ENCODE results near the gene HELT. TPM values are rescaled to one million over a fixed set of nuclear protein-coding genes. Genes with fewer than 3 reads are reported as not detected.

HELT gene
- total and polyA plus RNA-seq, 10 of the 15 experiments (the other 5 are each of a cell fraction or from before 2014, with no cell fraction given): not detected

DNA sequence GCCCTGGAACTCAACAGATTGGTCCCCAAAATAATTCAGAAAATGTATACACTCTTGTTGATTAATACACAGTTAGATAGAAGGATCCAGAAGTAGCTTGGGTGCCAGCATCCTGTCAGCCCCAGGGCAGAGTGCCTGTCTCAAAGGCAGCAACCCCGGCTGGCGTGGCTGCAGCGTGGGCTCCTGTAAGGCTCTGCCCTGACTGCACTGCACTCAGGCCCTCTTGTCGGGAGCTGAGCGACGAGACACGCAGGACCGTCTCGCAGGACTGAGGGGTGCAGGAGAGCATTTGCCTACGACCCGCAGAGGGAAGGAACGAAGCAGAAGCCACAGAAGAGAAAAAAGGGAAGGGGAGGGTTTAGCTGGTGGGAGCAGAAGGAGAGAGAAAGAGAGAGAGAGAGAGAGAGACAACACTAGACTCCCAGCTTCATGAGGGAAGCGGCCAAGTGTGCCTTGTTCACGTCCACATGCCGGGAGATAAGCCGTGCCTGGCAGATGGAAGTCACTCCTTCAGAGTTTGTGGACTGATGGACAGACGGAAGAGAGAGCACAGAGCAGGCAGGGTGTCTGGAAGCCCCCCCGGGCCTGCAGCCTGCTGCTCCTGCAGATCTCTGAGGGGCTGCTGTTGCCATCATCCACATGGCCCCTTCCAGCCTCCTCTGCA lies 38.7 kb upstream of the HELT start:
- POLR2A ChIA-PET: no interaction called here
- BruUV-seq (replicated peaks): no TSS peak
- no peak for ATAC-seq
- H3K36me3 ChIP-seq (ENCODE audit: control insufficient read depth in 2 of 2, insufficient read depth in 2 of 2, low read length in 1 of 2): no peaks in the 10 kb centered on the region
- H3K4me3 ChIP-seq: no peak overlapping the region
- 0 out of 2 replicates have a peak, but pooled peaks cover 4% of the 10 kb centered on the region for H3K4me1 ChIP-seq (ENCODE audit: control insufficient read depth, insufficient read depth, low read length)
- 49% methylated on average over 18 of the region's 18 CpGs for WGBS (ENCODE audit: insufficient coverage, insufficient replicate concordance, low lambda C conversion rate, missing lambda C conversion rate)
- no peaks in the 10 kb centered on the region for H4K20me1 ChIP-seq (ENCODE audit: control insufficient read depth, insufficient read depth)
- CTCF ChIA-PET: no interaction called here
- intact Hi-C loops (cut with micrococcal nuclease; ENCODE audit: unreplicated experiment): loop anchor here (10.0 kb wide), 1 partner anchor 165 kb away; no protein-coding TSS in a partner anchor
- TF ChIP-seq, protein P1, sequence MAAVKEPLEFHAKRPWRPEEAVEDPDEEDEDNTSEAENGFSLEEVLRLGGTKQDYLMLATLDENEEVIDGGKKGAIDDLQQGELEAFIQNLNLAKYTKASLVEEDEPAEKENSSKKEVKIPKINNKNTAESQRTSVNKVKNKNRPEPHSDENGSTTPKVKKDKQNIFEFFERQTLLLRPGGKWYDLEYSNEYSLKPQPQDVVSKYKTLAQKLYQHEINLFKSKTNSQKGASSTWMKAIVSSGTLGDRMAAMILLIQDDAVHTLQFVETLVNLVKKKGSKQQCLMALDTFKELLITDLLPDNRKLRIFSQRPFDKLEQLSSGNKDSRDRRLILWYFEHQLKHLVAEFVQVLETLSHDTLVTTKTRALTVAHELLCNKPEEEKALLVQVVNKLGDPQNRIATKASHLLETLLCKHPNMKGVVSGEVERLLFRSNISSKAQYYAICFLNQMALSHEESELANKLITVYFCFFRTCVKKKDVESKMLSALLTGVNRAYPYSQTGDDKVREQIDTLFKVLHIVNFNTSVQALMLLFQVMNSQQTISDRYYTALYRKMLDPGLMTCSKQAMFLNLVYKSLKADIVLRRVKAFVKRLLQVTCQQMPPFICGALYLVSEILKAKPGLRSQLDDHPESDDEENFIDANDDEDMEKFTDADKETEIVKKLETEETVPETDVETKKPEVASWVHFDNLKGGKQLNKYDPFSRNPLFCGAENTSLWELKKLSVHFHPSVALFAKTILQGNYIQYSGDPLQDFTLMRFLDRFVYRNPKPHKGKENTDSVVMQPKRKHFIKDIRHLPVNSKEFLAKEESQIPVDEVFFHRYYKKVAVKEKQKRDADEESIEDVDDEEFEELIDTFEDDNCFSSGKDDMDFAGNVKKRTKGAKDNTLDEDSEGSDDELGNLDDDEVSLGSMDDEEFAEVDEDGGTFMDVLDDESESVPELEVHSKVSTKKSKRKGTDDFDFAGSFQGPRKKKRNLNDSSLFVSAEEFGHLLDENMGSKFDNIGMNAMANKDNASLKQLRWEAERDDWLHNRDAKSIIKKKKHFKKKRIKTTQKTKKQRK (IDR thresholded peaks at IDR 0.05; ENCODE audit: low read depth, low read length): no peak
- TF ChIP-seq TAF1 (IDR thresholded peaks at IDR 0.05; ENCODE audit: borderline replicate concordance, low read depth, low read length): no peak
- H3K27ac ChIP-seq (ENCODE audit: control insufficient read depth, insufficient read depth): no peak overlapping the region
- H3K27me3 ChIP-seq (replicated peaks in 1 of 2; ENCODE audit: control insufficient read depth in 2 of 2, insufficient read depth in 2 of 2, low read length in 1 of 2): peaks cover 0 to 3% of the 10 kb centered on the region in 2 experiments; a peak in 2 of 4 replicates
- no peak for DNase-seq (ENCODE audit: low read depth, low spot score)
- in situ Hi-C loops (cut with MboI): loop anchor here (5.0 kb wide), 1 partner anchor 232 kb away; no protein-coding TSS in a partner anchor
- no peaks in the 10 kb centered on the region for H3K79me2 ChIP-seq (ENCODE audit: control insufficient read depth, insufficient read depth, low read length)
- SMC1A ChIA-PET (ENCODE audit: uncharacterized antibody, unreplicated experiment): no interaction called here
- FAIRE-seq: no peak
- H3K9ac ChIP-seq (ENCODE audit: control insufficient read depth, insufficient read depth, low read length): no peak overlapping the region
- H3K4me2 ChIP-seq (ENCODE audit: control insufficient read depth, insufficient read depth): no peak overlapping the region
- RAD21 ChIA-PET (ENCODE audit: unreplicated experiment): no interaction called here
- H2AFZ ChIP-seq (ENCODE audit: control insufficient read depth, low read depth, low read length): no peak overlapping the region
- no peaks in the 10 kb centered on the region for H3K9me3 ChIP-seq (replicated peaks; ENCODE audit: control insufficient read depth, insufficient read depth, low read length)

All from GM12878 (cell line).